ENCODE data around the gene ABCC1. TPM values are rescaled to one million over a fixed set of nuclear protein-coding genes. Genes with fewer than 3 reads are reported as not detected.

ABCC1 gene
- total and polyA plus RNA-seq, 2 donors from 2014 or later, result 4.6 to 29.7 TPM

GRCh38 chr16:16183562-16183961, 234.1 kb downstream of the ABCC1 start:
- Histone ChIP-seq H3K4me1 (ENCODE audit: control insufficient read depth in 2 of 3, insufficient read depth in 2 of 3, low read depth in 1 of 3, low read length in 3 of 3) (no peaks in the 10 kb centered on the region), H3K9ac (ENCODE audit: low read length in 3 of 3) (no peak overlapping the region), H3K9me3 (ENCODE audit: control insufficient read depth in 2 of 3, insufficient read depth in 1 of 3, low read length in 3 of 3) (no peaks in the 10 kb centered on the region), H3K27ac (ENCODE audit: low read depth in 2 of 2, low read length in 2 of 2) (no peak overlapping the region), H3K27me3 (ENCODE audit: control insufficient read depth, insufficient read depth, low read length) (no peaks in the 10 kb centered on the region), H3K36me3 (ENCODE audit: control insufficient read depth in 2 of 3, insufficient read depth in 3 of 3, low read length in 3 of 3) (peaks cover 0 to 36% (median 8%) of the 10 kb centered on the region in 3 donors), H3K4me3 (ENCODE audit: low read length in 3 of 3) (no peak overlapping the region)
- intact Hi-C loops (cut with DNase I), result no loop called here
- TF ChIP-seq CTCF (IDR thresholded peaks at IDR 0.05; ENCODE audit: borderline replicate concordance, extremely low read depth, insufficient read depth), result no peak
- FAIRE-seq (no peak), DNase-seq (peak in 1 of 5 donors; percentile 6)

- FAIRE-seq, result no peak
- no peak overlapping the region for H3K9ac ChIP-seq (ENCODE audit: low read length in 3 of 3)
- no peak overlapping the region for H3K4me3 ChIP-seq (ENCODE audit: low read length in 3 of 3)
- peaks cover 0 to 38% (median 7%) of the 10 kb centered on the region in 3 donors for H3K36me3 ChIP-seq (ENCODE audit: control insufficient read depth in 2 of 3, insufficient read depth in 3 of 3, low read length in 3 of 3)
- no peaks in the 10 kb centered on the region for H3K9me3 ChIP-seq (ENCODE audit: control insufficient read depth in 2 of 3, insufficient read depth in 1 of 3, low read length in 3 of 3)
- H3K4me1 ChIP-seq (ENCODE audit: control insufficient read depth in 2 of 3, insufficient read depth in 2 of 3, low read depth in 1 of 3, low read length in 3 of 3), result no peaks in the 10 kb centered on the region
- H3K27me3 ChIP-seq (ENCODE audit: control insufficient read depth, insufficient read depth, low read length), result no peaks in the 10 kb centered on the region
- DNase-seq, result peak in 1 of 5 donors; percentile 36
- intact Hi-C loops (cut with DNase I), result no loop called here
- no peak overlapping the region for H3K27ac ChIP-seq (ENCODE audit: low read depth in 2 of 2, low read length in 2 of 2)
- no peak for TF ChIP-seq CTCF (IDR thresholded peaks at IDR 0.05; ENCODE audit: borderline replicate concordance, extremely low read depth, insufficient read depth)
Measured at GRCh38 chr16:16184594-16184993, 235.2 kb downstream of the ABCC1 start.

DNA sequence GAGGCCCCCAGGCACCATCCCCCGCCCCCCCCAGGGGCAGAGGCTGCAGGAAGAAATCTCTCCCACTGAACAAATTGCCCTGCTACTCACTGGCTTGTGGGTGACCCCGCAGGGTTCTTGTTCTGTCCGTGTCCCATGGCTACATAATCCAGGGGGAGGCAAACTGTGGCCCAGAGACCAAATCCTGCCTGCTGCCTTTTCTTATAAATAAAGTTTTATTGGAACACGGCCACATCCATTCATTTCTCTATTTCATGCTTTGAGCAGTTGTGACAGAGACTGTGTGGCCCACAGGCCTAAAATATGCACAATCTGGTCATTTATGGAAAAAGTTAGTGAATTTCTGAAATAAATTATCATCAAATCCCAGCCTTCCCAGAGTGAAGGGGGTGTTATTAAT, 235.7 kb downstream of the ABCC1 start:
- no peak for FAIRE-seq
- intact Hi-C loops (cut with DNase I), result no loop called here
- no peaks in the 10 kb centered on the region for H3K9me3 ChIP-seq (ENCODE audit: control insufficient read depth in 2 of 3, insufficient read depth in 1 of 3, low read length in 3 of 3)

More for the DNA sequence above, 235.7 kb downstream of the ABCC1 start:
- H3K4me3 ChIP-seq (ENCODE audit: low read length in 3 of 3), result no peak overlapping the region
- no peaks in the 10 kb centered on the region for H3K27me3 ChIP-seq (ENCODE audit: control insufficient read depth, insufficient read depth, low read length)
- no peak for TF ChIP-seq CTCF (IDR thresholded peaks at IDR 0.05; ENCODE audit: borderline replicate concordance, extremely low read depth, insufficient read depth)
- DNase-seq, result no peak
- no peak overlapping the region for H3K9ac ChIP-seq (ENCODE audit: low read length in 3 of 3)
- H3K27ac ChIP-seq (ENCODE audit: low read depth in 2 of 2, low read length in 2 of 2), result no peak overlapping the region
- peaks cover 0 to 35% (median 7%) of the 10 kb centered on the region in 3 donors for H3K36me3 ChIP-seq (ENCODE audit: control insufficient read depth in 2 of 3, insufficient read depth in 3 of 3, low read length in 3 of 3)
- H3K4me1 ChIP-seq (ENCODE audit: control insufficient read depth in 2 of 3, insufficient read depth in 2 of 3, low read depth in 1 of 3, low read length in 3 of 3), result no peaks in the 10 kb centered on the region

Measured in kidney (tissue), 14 donors.